ENCODE results near the gene OGFR.
A peak's percentile ranks its signal among the peaks of the same experiment; 100 is the strongest.

Gene OGFR

DNA sequence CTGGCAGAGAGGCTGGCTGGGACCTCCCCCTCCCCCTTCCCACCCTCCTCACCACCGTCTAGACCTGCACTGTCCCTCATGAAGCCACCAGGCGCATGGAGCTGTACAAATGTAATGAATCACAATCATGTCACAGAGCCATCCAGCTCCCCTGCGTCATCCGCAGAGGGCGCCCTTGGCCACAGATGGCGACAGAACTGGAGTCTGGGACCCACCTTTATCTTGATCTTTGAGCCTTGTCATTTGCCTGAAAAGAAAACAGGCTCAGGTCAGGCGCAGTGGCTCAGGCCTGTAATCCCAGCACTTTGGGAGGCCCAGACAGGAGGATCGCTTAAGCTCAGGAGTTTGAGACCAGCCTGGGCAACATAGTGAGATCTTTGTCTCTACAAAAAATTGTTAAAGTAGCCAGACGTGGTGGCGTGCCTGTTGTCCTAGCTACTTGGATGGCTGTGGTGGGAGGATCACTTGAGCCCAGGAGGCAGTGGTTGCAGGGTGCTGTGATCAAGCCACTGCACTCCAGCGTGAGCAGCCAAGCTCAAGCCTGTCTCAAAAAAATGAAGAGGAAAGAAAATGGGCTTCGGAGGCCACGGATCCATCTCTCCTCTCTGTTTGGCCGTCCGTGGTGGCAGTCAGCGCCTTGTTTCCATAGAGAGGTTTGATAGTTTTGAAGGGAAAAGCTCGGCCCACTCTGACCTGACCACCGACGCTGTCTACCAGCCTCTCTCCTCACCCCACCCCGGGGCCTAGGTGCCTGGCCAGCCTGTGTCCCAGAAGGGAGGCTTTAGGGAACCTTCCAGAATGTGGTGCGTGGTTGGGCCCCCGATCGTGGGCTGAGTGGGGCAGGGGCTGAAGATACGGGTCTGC lies 18.4 kb downstream of the OGFR start (continued):
- no peak for TF ChIP-seq SETDB1 (IDR thresholded peaks at IDR 0.05; ENCODE audit: insufficient read length, low read length)
- TF ChIP-seq, protein P1, sequence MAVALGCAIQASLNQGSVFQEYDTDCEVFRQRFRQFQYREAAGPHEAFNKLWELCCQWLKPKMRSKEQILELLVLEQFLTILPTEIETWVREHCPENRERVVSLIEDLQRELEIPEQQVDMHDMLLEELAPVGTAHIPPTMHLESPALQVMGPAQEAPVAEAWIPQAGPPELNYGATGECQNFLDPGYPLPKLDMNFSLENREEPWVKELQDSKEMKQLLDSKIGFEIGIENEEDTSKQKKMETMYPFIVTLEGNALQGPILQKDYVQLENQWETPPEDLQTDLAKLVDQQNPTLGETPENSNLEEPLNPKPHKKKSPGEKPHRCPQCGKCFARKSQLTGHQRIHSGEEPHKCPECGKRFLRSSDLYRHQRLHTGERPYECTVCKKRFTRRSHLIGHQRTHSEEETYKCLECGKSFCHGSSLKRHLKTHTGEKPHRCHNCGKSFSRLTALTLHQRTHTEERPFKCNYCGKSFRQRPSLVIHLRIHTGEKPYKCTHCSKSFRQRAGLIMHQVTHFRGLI (tag by site-specific recombination; IDR thresholded peaks at IDR 0.05): peak; percentile 17; the same call in 1 of the 2 replicates
- no peak for TF ChIP-seq ZNF155 (tag by site-specific recombination; IDR thresholded peaks at IDR 0.05)
- TF ChIP-seq ZNF433 (tag by site-specific recombination; IDR thresholded peaks at IDR 0.05; ENCODE audit: low read depth): no peak
- TF ChIP-seq, protein P2, sequence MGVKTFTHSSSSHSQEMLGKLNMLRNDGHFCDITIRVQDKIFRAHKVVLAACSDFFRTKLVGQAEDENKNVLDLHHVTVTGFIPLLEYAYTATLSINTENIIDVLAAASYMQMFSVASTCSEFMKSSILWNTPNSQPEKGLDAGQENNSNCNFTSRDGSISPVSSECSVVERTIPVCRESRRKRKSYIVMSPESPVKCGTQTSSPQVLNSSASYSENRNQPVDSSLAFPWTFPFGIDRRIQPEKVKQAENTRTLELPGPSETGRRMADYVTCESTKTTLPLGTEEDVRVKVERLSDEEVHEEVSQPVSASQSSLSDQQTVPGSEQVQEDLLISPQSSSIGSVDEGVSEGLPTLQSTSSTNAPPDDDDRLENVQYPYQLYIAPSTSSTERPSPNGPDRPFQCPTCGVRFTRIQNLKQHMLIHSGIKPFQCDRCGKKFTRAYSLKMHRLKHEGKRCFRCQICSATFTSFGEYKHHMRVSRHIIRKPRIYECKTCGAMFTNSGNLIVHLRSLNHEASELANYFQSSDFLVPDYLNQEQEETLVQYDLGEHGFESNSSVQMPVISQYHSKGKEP (tag by site-specific recombination; IDR thresholded peaks at IDR 0.05): peak; percentile 39; the same call in 1 of the 2 replicates
- peak; percentile 94 for TF ChIP-seq ZBTB17 (tag by site-specific recombination; IDR thresholded peaks at IDR 0.05)
- no peak for TF ChIP-seq ZNF777 (tag by site-specific recombination; IDR thresholded peaks at IDR 0.05; ENCODE audit: borderline replicate concordance)
- TF ChIP-seq ZBTB7A (tag by site-specific recombination; IDR thresholded peaks at IDR 0.05; ENCODE audit: low read depth): peak; percentile 83; the same call in 1 of the 2 replicates
- TF ChIP-seq ZNF274 (IDR thresholded peaks at IDR 0.05; ENCODE audit: low read length): no peak
- no peak for TF ChIP-seq ZNF274 (tag by site-specific recombination; IDR thresholded peaks at IDR 0.05; ENCODE audit: borderline replicate concordance)
- TF ChIP-seq, protein P3, sequence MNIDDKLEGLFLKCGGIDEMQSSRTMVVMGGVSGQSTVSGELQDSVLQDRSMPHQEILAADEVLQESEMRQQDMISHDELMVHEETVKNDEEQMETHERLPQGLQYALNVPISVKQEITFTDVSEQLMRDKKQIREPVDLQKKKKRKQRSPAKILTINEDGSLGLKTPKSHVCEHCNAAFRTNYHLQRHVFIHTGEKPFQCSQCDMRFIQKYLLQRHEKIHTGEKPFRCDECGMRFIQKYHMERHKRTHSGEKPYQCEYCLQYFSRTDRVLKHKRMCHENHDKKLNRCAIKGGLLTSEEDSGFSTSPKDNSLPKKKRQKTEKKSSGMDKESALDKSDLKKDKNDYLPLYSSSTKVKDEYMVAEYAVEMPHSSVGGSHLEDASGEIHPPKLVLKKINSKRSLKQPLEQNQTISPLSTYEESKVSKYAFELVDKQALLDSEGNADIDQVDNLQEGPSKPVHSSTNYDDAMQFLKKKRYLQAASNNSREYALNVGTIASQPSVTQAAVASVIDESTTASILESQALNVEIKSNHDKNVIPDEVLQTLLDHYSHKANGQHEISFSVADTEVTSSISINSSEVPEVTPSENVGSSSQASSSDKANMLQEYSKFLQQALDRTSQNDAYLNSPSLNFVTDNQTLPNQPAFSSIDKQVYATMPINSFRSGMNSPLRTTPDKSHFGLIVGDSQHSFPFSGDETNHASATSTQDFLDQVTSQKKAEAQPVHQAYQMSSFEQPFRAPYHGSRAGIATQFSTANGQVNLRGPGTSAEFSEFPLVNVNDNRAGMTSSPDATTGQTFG (tag by site-specific recombination; IDR thresholded peaks at IDR 0.05; ENCODE audit: borderline replicate concordance): no peak
- TF ChIP-seq ZNF138 (tag by site-specific recombination; IDR thresholded peaks at IDR 0.05; ENCODE audit: borderline replicate concordance): no peak
- peak; percentile 69; the same call in 1 of the 2 replicates for TF ChIP-seq ZNF391 (tag by site-specific recombination; IDR thresholded peaks at IDR 0.05; ENCODE audit: borderline replicate concordance, low read depth)
- no peak for TF ChIP-seq ZNF350 (tag by site-specific recombination; IDR thresholded peaks at IDR 0.05)
- no peak for TF ChIP-seq ZFP37 (tag by site-specific recombination; IDR thresholded peaks at IDR 0.05)
- TF ChIP-seq, protein P4, sequence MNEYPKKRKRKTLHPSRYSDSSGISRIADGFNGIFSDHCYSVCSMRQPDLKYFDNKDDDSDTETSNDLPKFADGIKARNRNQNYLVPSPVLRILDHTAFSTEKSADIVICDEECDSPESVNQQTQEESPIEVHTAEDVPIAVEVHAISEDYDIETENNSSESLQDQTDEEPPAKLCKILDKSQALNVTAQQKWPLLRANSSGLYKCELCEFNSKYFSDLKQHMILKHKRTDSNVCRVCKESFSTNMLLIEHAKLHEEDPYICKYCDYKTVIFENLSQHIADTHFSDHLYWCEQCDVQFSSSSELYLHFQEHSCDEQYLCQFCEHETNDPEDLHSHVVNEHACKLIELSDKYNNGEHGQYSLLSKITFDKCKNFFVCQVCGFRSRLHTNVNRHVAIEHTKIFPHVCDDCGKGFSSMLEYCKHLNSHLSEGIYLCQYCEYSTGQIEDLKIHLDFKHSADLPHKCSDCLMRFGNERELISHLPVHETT (tag by site-specific recombination; IDR thresholded peaks at IDR 0.05): 0 out of 2 replicates have a peak, but pooled peaks have one; percentile 48
- TF ChIP-seq ZNF112 (tag by site-specific recombination; IDR thresholded peaks at IDR 0.05): no peak
- TF ChIP-seq ZNF654 (tag by site-specific recombination; IDR thresholded peaks at IDR 0.05; ENCODE audit: low read depth): peak; percentile 97
- TF ChIP-seq, protein P5, sequence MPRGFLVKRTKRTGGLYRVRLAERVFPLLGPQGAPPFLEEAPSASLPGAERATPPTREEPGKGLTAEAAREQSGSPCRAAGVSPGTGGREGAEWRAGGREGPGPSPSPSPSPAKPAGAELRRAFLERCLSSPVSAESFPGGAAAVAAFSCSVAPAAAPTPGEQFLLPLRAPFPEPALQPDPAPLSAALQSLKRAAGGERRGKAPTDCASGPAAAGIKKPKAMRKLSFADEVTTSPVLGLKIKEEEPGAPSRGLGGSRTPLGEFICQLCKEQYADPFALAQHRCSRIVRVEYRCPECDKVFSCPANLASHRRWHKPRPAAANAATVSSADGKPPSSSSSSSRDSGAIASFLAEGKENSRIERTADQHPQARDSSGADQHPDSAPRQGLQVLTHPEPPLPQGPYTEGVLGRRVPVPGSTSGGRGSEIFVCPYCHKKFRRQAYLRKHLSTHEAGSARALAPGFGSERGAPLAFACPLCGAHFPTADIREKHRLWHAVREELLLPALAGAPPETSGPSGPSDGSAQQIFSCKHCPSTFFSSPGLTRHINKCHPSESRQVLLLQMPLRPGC (tag by site-specific recombination; IDR thresholded peaks at IDR 0.05): no peak
- no peak for TF ChIP-seq SCRT1 (tag by site-specific recombination; IDR thresholded peaks at IDR 0.05; ENCODE audit: borderline replicate concordance)
- TF ChIP-seq ZNF521 (tag by site-specific recombination; IDR thresholded peaks at IDR 0.05): no peak
- TF ChIP-seq, protein P6, sequence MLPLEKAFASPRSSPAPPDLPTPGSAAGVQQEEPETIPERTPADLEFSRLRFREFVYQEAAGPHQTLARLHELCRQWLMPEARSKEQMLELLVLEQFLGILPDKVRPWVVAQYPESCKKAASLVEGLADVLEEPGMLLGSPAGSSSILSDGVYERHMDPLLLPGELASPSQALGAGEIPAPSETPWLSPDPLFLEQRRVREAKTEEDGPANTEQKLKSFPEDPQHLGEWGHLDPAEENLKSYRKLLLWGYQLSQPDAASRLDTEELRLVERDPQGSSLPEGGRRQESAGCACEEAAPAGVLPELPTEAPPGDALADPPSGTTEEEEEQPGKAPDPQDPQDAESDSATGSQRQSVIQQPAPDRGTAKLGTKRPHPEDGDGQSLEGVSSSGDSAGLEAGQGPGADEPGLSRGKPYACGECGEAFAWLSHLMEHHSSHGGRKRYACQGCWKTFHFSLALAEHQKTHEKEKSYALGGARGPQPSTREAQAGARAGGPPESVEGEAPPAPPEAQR (tag by site-specific recombination; IDR thresholded peaks at IDR 0.05): no peak
- TF ChIP-seq ZNF473 (tag by site-specific recombination; IDR thresholded peaks at IDR 0.05): no peak
- no peak for TF ChIP-seq ZNF776 (tag by site-specific recombination; IDR thresholded peaks at IDR 0.05; ENCODE audit: borderline replicate concordance)
- TF ChIP-seq SALL2 (tag by site-specific recombination; IDR thresholded peaks at IDR 0.05; ENCODE audit: borderline replicate concordance): no peak
- no peak for TF ChIP-seq IKZF3 (tag by site-specific recombination; IDR thresholded peaks at IDR 0.05)
- TF ChIP-seq, protein P7, sequence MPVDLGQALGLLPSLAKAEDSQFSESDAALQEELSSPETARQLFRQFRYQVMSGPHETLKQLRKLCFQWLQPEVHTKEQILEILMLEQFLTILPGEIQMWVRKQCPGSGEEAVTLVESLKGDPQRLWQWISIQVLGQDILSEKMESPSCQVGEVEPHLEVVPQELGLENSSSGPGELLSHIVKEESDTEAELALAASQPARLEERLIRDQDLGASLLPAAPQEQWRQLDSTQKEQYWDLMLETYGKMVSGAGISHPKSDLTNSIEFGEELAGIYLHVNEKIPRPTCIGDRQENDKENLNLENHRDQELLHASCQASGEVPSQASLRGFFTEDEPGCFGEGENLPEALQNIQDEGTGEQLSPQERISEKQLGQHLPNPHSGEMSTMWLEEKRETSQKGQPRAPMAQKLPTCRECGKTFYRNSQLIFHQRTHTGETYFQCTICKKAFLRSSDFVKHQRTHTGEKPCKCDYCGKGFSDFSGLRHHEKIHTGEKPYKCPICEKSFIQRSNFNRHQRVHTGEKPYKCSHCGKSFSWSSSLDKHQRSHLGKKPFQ (tag by site-specific recombination; IDR thresholded peaks at IDR 0.05): no peak
